ENCODE data around the gene HYLS1.
"Not testable (repeated sequence)": the region's sequence is repeated elsewhere in the genome, so short reads cannot be mapped to it uniquely, and the experiment has no call there.

Gene HYLS1

GRCh38 chr11:125903711-125904659, 16.5 kb downstream of the HYLS1 start, which contains the start of gene DDX25:
TSS of gene DDX25 (plus strand) at chr11:125904508. CDS start at chr11:125904518, 10 bp downstream.
- DNase-seq = no peak

GRCh38 chr11:125904678-125905077, 17.2 kb downstream of the HYLS1 start:
- DNase-seq = no peak

- DNase-seq = no peak
Measured at GRCh38 chr11:125910226-125910849, 22.9 kb downstream of the HYLS1 start.

- DNase-seq = not testable (repeated sequence)
Measured at GRCh38 chr11:125914601-125915000, 27.1 kb downstream of the HYLS1 start.

- DNase-seq = no peak
Measured at GRCh38 chr11:125916683-125917347, 29.3 kb downstream of the HYLS1 start.

GRCh38 chr11:125918140-125918840, 30.8 kb downstream of the HYLS1 start:
- DNase-seq = no peak

- no peak for DNase-seq
Measured at GRCh38 chr11:125921042-125921441, 33.6 kb downstream of the HYLS1 start.

- DNase-seq = no peak
Measured at GRCh38 chr11:125922156-125922555, 34.7 kb downstream of the HYLS1 start.

GRCh38 chr11:125923012-125923579, 35.6 kb downstream of the HYLS1 start:
- DNase-seq = peak; percentile 30

GRCh38 chr11:125923633-125924032, 36.2 kb downstream of the HYLS1 start:
- no peak for DNase-seq

GRCh38 chr11:125924384-125925007, 37.0 kb downstream of the HYLS1 start:
- DNase-seq = no peak

- no peak for DNase-seq
Measured at GRCh38 chr11:125925247-125925740, 37.8 kb downstream of the HYLS1 start.

- DNase-seq = no peak
Measured at GRCh38 chr11:125925804-125926203, 38.3 kb downstream of the HYLS1 start.

GRCh38 chr11:125926682-125927081, 39.2 kb downstream of the HYLS1 start:
- DNase-seq = no peak

- DNase-seq = no peak
Measured at GRCh38 chr11:125929445-125930075, 42.1 kb downstream of the HYLS1 start.

GRCh38 chr11:125930076-125930450, 42.6 kb downstream of the HYLS1 start:
- no peak for DNase-seq

GRCh38 chr11:125931116-125931515, 43.6 kb downstream of the HYLS1 start:
- no peak for DNase-seq

- DNase-seq = no peak
Measured at GRCh38 chr11:125931668-125932067, 44.2 kb downstream of the HYLS1 start.

GRCh38 chr11:125932301-125932700, 44.8 kb downstream of the HYLS1 start:
- no peak for DNase-seq

- no peak for DNase-seq
Measured at GRCh38 chr11:125933030-125933813, 45.8 kb downstream of the HYLS1 start.

GRCh38 chr11:125934473-125934872, 47.0 kb downstream of the HYLS1 start:
- no peak for DNase-seq
